Heart left ventricle (tissue), 16 donors: Measurements from ENCODE around the gene NUP62. TPM values are rescaled to one million over a fixed set of nuclear protein-coding genes. Genes with fewer than 3 reads are reported as not detected.

Experiments
- ATAC-seq, 4 donors: fragments of 200-7000 bp; cut with Tn5 transposase; one replicate each; pipeline ENCODE4 v1.9.1; 2020 to 2022; ENCODE audit warnings: moderate library complexity in 4 of 4, mild to moderate bottlenecking in 3 of 4, moderate number of reproducible peaks in 1 of 4
- DNase-seq, 5 donors: peaks; one replicate each; pipeline ENCODE4 v3.0.0-alpha.2; 2020
- H3K27ac ChIP-seq, 12 donors: fragments of 200-600 bp; sonication (generic) in 4 of 12; one replicate each; pipeline versions ENCODE4 v1.5.0 to v1.8.0; 2016 to 2022; ENCODE audit warnings: mild to moderate bottlenecking in 2 of 12
- H3K27me3 ChIP-seq, 9 donors: fragments of 200-600 bp; sonication (generic) in 2 of 9; one replicate each; pipeline versions ENCODE4 v1.5.1 to v1.8.0; 2016 to 2022; ENCODE audit warnings: mild to moderate bottlenecking in 3 of 9
- H3K36me3 ChIP-seq, 9 donors: fragments of 200-600 bp; sonication (generic) in 2 of 9; one replicate each; pipeline versions ENCODE4 v1.5.0 to v1.8.0; 2018 to 2022; ENCODE audit warnings: mild to moderate bottlenecking in 2 of 9
- H3K4me1 ChIP-seq, 12 donors: fragments of 200-600 bp; sonication (generic) in 4 of 12; one replicate each; pipeline versions ENCODE4 v1.5.0 to v1.8.0; 2016 to 2022; ENCODE audit warnings: mild to moderate bottlenecking in 3 of 12
- H3K4me3 ChIP-seq, 12 donors: fragments of 200-600 bp; sonication (generic) in 4 of 12; one replicate each; pipeline versions ENCODE4 v1.5.0 to v1.8.0; 2017 to 2022; ENCODE audit warnings: mild to moderate bottlenecking in 9 of 12, moderate library complexity in 4 of 12
- H3K9me3 ChIP-seq, 12 donors: fragments of 200-600 bp; sonication (generic) in 4 of 12; one replicate each; pipeline versions ENCODE4 v1.5.0 to v1.8.0; 2016 to 2022; ENCODE audit warnings: mild to moderate bottlenecking in 1 of 12
- POLR2A ChIP-seq, 2 donors: fragments of 450-650 bp; IDR thresholded peaks; one replicate each; pipeline ENCODE4 v1.6.1; 2017; ENCODE audit warnings: antibody characterized with exemption in 2 of 2, mild to moderate bottlenecking in 2 of 2, moderate library complexity in 2 of 2
- WGBS, 4 donors: extraction: QIAGEN DNeasy Blood & Tissue Kit in 2 of 4; methylation state at CpG; one replicate each; pipeline versions ENCODE4 v1.1.5 to v1.1.7; 2013 to 2018; 5-methylcytosine and 5-hydroxymethylcytosine counted together
- intact Hi-C, 10 donors: fragments of 100-400 bp; cut with DNase I; formaldehyde crosslinking; loops; one replicate each; pipeline versions ENCODE4 v1.11.1 to v1.14.2; 2022
- polyA plus RNA-seq, 2 donors: library from polyadenylated mRNA; stranded (reverse); fragments of 200-250 nt; gene quantifications; one replicate each; pipeline ENCODE4 v1.2.3, GENCODE V29; 2013
- total RNA-seq, 9 donors: library from RNA; depleted of rRNA in 2 of 9; stranded (reverse); fragments of >200 nt in 2 of 9; fragmentation: NEBNext Ultra II Directional in 3 of 9; extraction: Animal tissue kit (Norgen Biotek cat#: 25700) in 3 of 9; gene quantifications; one replicate each; pipeline versions ENCODE4 v1.1.0 to v1.2.4, GENCODE V29; 2016 to 2023
- TF ChIP-seq, protein P1 (sequence below), 12 donors: fragments of 200-600 bp; sonication (generic) in 4 of 12; IDR thresholded peaks; one replicate each; pipeline versions ENCODE4 v1.5.0 to v1.8.0; 2018 to 2022; ENCODE audit warnings: antibody characterized with exemption in 12 of 12, mild to moderate bottlenecking in 5 of 12
- donor health status: ischemic (EF 13 %, LVEDD 7.1; RV severe dilation, severe dysfunction).
- donor health status: healthy with polysubstance abuse.
- donor health status: DM: no; HTN: yes; CAD: no.
- donor health status: DM: no; HTN: no; CAD: no.
- donor health status: ischemic (EF 25% LVEDD 6.9; RV normal size, moderate dysfunction).
- donor health status: ischemic (EF 25% LVEDD 5.7; RV mildly dilated, moderate dysfunction).
- donor health status: healthy.
- donor health status: DM: yes; HTN: yes; CAD: no.
- donor health status: ischemic (EF 35%, LVEDD 5.7; RV mildly dilated, moderate dysfunction).
- donor health status: nonischemic (EF 11% LVEDD 7.7; RV severe dilation, severe dysfunction).
- donor health status: DM: yes; HTN: yes; CAD: no.
- donor health status: PGD.
- donor health status: ischemic (EF 29% LVEDD 5.4; RV normal size, mild dysfunction).
- donor health status: nonischemic (EF 23%, LVEDD 6.1; RV moderate dilation, normal function).

The NUP62 gene
- total and polyA plus RNA-seq, 11 donors, result 14.0 to 61.9 (median 33.0) TPM

GRCh38 chr19:49936549-49936948, 7.2 kb upstream of the NUP62 start:
- no peak for DNase-seq
- WGBS, 4 donors, result 64 to 80% (median 70%) methylated on average over 5 of the region's 5 CpGs
- TF ChIP-seq, protein P1, sequence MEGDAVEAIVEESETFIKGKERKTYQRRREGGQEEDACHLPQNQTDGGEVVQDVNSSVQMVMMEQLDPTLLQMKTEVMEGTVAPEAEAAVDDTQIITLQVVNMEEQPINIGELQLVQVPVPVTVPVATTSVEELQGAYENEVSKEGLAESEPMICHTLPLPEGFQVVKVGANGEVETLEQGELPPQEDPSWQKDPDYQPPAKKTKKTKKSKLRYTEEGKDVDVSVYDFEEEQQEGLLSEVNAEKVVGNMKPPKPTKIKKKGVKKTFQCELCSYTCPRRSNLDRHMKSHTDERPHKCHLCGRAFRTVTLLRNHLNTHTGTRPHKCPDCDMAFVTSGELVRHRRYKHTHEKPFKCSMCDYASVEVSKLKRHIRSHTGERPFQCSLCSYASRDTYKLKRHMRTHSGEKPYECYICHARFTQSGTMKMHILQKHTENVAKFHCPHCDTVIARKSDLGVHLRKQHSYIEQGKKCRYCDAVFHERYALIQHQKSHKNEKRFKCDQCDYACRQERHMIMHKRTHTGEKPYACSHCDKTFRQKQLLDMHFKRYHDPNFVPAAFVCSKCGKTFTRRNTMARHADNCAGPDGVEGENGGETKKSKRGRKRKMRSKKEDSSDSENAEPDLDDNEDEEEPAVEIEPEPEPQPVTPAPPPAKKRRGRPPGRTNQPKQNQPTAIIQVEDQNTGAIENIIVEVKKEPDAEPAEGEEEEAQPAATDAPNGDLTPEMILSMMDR (IDR thresholded peaks at IDR 0.05), result no peak
- no peak for TF ChIP-seq POLR2A (IDR thresholded peaks at IDR 0.05)
- intact Hi-C loops, result loop anchor here in 7 of 10 donors (2.0 to 10.0 kb wide), 4 partner anchors 46 to 198 kb away; no protein-coding TSS in a partner anchor
- Histone ChIP-seq H3K9me3 (no peaks in the 10 kb centered on the region), H3K4me3 (no peak overlapping the region), H3K27me3 (peaks cover 0 to 7% (median 0%) of the 10 kb centered on the region in 9 donors), H3K36me3 (no peaks in the 10 kb centered on the region), H3K27ac (no peak overlapping the region), H3K4me1 (peaks cover 0 to 10% (median 4%) of the 10 kb centered on the region in 12 donors)
- no peak for ATAC-seq

- TF ChIP-seq POLR2A (IDR thresholded peaks at IDR 0.05), result no peak
- TF ChIP-seq, protein P1 (IDR thresholded peaks at IDR 0.05), result no peak
- intact Hi-C loops, result loop anchor here in 2 of 10 donors (2.0 to 10.0 kb wide), 2 partner anchors 49 to 201 kb away; no protein-coding TSS in a partner anchor
- no peak for DNase-seq
Measured at GRCh38 chr19:49933643-49934042, 4.3 kb upstream of the NUP62 start.

DNA sequence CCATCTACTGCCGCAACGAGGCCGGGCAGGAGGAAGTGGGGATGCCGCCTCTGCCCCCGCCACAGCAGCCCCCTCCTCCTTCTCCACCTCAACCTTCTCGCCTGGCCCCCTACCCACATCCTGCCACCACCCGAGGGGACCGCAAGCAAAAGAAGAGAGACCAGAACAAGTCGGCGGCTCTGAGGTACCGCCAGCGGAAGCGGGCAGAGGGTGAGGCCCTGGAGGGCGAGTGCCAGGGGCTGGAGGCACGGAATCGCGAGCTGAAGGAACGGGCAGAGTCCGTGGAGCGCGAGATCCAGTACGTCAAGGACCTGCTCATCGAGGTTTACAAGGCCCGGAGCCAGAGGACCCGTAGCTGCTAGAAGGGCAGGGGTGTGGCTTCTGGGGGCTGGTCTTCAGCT, 3.4 kb upstream of the NUP62 start:
- peaks cover 0 to 23% (median 12%) of the 10 kb centered on the region in 12 donors for H3K4me1 ChIP-seq
- peaks cover 0 to under 1% (median 0%) of the 10 kb centered on the region in 9 donors for H3K27me3 ChIP-seq
- H3K4me3 ChIP-seq, result no peak overlapping the region
- H3K27ac ChIP-seq, result no peak overlapping the region
- no peak for ATAC-seq
- peaks cover 0 to 1% (median 0%) of the 10 kb centered on the region in 9 donors for H3K36me3 ChIP-seq
- no peak for DNase-seq
- H3K9me3 ChIP-seq, result no peaks in the 10 kb centered on the region
- intact Hi-C loops, result loop anchor here in 1 of 10 donors (10.0 kb wide), 1 partner anchor 202 kb away; no protein-coding TSS in a partner anchor
- 89 to 95% (median 91%) methylated on average over 22 to 25 of the region's 25 CpGs for WGBS, 4 donors
- TF ChIP-seq, protein P1 (IDR thresholded peaks at IDR 0.05), result no peak
- TF ChIP-seq POLR2A (IDR thresholded peaks at IDR 0.05), result no peak

More at GRCh38 chr19:49933643-49934042, 4.3 kb upstream of the NUP62 start:
- 89 to 97% (median 91%) methylated on average over 8 of the region's 8 CpGs for WGBS, 4 donors
- peaks cover 0 to 7% (median 0%) of the 10 kb centered on the region in 9 donors for H3K27me3 ChIP-seq
- no peaks in the 10 kb centered on the region for H3K9me3 ChIP-seq
- no peak for ATAC-seq
- no peak overlapping the region for H3K4me3 ChIP-seq
- no peaks in the 10 kb centered on the region for H3K36me3 ChIP-seq
- peaks cover 0 to 19% (median 9%) of the 10 kb centered on the region in 12 donors for H3K4me1 ChIP-seq
- no peak overlapping the region for H3K27ac ChIP-seq

DNA sequence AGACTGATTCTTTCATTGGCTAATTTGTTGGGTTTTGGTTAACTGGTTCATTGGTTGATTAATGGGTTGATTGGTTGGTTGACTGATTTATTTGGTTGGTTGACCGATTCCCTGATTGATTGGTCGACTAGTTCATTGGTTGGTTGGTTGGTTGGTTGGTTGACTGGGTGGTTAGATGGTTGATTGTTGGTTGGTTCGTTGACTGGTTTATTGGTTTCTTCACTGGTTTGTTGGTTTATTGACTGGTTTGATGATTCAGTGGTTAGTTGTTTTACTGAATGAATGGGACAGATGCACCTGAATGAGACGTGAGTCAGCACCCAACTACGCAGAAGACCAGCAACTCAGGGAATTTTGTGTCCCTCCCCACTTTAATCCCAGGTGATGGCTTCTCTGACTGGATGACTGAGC, 2.7 kb upstream of the NUP62 start:
- Histone ChIP-seq H3K36me3 (peaks cover 0 to 8% (median 5%) of the 10 kb centered on the region in 9 donors), H3K27me3 (no peaks in the 10 kb centered on the region), H3K27ac (no peak overlapping the region), H3K4me3 (no peak overlapping the region), H3K4me1 (peaks cover 0 to 27% (median 17%) of the 10 kb centered on the region in 12 donors), H3K9me3 (no peaks in the 10 kb centered on the region)
- ATAC-seq, result no peak
- WGBS, 4 donors, result 95 to 100% (median 97%) methylated on average over 5 of the region's 5 CpGs
- DNase-seq, result no peak
- intact Hi-C loops, result loop anchor here in 1 of 10 donors (10.0 kb wide), 1 partner anchor 203 kb away; no protein-coding TSS in a partner anchor
- no peak for TF ChIP-seq POLR2A (IDR thresholded peaks at IDR 0.05)
- TF ChIP-seq, protein P1 (IDR thresholded peaks at IDR 0.05), result no peak
